ENCODE measurements around the gene TNS3. TPM values are rescaled to one million over a fixed set of nuclear protein-coding genes. Genes with fewer than 3 reads are reported as not detected.
"Not testable (repeated sequence)": the region's sequence is repeated elsewhere in the genome, so short reads cannot be mapped to it uniquely, and the experiment has no call there.

The TNS3 gene
- total RNA-seq, 1 donor from 2014 or later: 452 TPM

- DNase-seq (ENCODE audit: low spot score in 2 of 2, unreplicated experiment in 2 of 2): no peak
- H3K4me3 Mint-ChIP-seq: no peak overlapping the region
- TF ChIP-seq CTCF (IDR thresholded peaks at IDR 0.05; ENCODE audit: unreplicated experiment): no peak
- H3K27me3 Mint-ChIP-seq (ENCODE audit: low read depth): no peaks in the 10 kb centered on the region
- no peak overlapping the region for H3K27ac Mint-ChIP-seq
- H3K36me3 Mint-ChIP-seq: peaks cover 16% of the 10 kb centered on the region
- peaks cover 4% of the 10 kb centered on the region for H3K4me1 Mint-ChIP-seq
- H3K9me3 Mint-ChIP-seq: peaks cover 17% of the 10 kb centered on the region
Observed at GRCh38 chr7:47264021-47264651, 317.8 kb downstream of the TNS3 start.

DNA sequence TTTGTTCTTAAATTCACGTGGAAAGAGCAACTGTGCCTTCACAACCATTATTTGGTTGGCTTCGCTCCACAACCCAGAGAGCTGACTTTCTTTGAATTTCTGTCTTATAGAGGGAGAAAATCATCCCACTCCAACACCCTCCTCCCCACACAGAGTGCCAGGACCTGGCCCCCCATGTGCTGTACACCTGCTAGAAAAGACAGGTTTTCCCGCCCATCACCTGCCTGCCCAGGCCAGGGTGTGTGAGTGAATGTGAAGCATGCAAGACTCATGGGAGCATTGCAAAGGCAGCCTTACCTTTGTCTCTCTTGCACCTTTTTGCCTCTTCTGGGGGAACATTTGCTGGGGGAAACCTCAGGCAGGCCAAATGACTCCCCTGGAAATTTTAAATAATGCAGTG is 319.0 kb downstream of the TNS3 start:
- H3K9me3 Mint-ChIP-seq: peaks cover 10% of the 10 kb centered on the region
- no peak overlapping the region for H3K4me3 Mint-ChIP-seq
- TF ChIP-seq CTCF (IDR thresholded peaks at IDR 0.05; ENCODE audit: unreplicated experiment): no peak
- H3K27ac Mint-ChIP-seq: no peak overlapping the region
- DNase-seq (ENCODE audit: low spot score in 2 of 2, unreplicated experiment in 2 of 2): no peak
- peaks cover 4% of the 10 kb centered on the region for H3K4me1 Mint-ChIP-seq
- peaks cover 9% of the 10 kb centered on the region for H3K36me3 Mint-ChIP-seq
- H3K27me3 Mint-ChIP-seq (ENCODE audit: low read depth): no peaks in the 10 kb centered on the region

DNA sequence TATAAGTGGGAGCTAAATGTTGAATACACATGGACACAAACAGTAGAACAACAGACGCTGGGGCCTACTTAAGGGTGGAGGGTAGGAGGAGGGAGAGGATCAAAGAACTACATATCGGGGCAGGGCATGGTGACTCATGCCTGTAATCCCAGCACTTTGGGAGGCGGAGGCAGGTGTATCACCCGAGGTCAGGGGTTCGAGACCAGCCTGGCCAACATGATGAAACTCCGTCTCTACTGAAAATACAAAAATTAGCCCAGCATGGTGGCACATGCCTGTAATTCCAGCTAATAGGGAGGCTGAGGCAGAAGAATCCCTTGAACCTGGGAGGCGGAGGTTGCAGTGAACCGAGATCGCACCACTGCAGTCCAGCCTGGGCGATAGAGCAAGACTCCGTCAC is 319.8 kb downstream of the TNS3 start:
- H3K9me3 Mint-ChIP-seq; DNase-seq (ENCODE audit: low spot score in 2 of 2, unreplicated experiment in 2 of 2); H3K4me3 Mint-ChIP-seq; H3K4me1 Mint-ChIP-seq; H3K27me3 Mint-ChIP-seq (ENCODE audit: low read depth); H3K36me3 Mint-ChIP-seq; H3K27ac Mint-ChIP-seq: not testable (repeated sequence)

DNA sequence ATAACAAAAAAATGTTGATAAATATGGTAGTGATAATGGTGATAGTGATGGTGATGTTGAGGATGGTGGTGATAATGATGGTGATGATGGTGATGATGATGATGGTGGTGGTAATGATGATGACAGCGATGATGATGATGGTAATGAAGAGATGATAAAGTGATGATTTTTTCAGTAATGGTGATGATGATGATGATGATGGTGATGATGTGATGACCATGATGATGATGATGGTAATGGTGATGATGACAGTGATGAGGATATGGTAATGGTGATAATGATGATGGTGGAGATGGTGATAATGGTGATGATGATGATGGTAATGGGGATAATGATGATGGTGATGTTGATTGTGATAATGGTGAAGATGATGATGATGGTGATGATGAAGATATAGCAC is 321.6 kb downstream of the TNS3 start:
- Mint-ChIP-seq H3K4me1 (peaks cover 4% of the 10 kb centered on the region), H3K27ac (no peak overlapping the region), H3K4me3 (no peak overlapping the region), H3K27me3 (ENCODE audit: low read depth) (no peaks in the 10 kb centered on the region), H3K36me3 (peaks cover 8% of the 10 kb centered on the region), H3K9me3 (peaks cover 7% of the 10 kb centered on the region)
- DNase-seq (ENCODE audit: low spot score in 2 of 2, unreplicated experiment in 2 of 2): no peak
- TF ChIP-seq CTCF (IDR thresholded peaks at IDR 0.05; ENCODE audit: unreplicated experiment): no peak

DNA sequence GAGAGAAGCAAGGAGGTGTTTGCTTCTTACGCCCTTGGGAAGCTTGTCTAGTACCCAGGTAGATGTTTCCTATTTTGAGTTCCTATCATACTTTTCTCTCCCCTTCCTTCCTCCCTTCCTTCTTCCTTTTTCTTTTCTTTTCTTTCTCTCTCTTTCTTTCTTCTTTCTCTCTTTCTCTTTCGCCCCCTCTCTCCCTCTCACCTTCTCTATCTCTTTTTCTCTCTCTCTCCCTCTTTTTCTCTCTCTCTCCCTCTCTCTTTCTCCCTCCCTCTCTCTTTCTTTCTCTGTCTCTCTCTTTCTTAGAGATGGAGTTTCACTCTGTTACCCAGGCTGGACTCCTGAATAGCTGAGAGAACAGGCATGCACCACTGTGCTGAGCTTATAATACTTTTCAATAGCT is 322.2 kb downstream of the TNS3 start:
- H3K4me3 Mint-ChIP-seq: no peak overlapping the region
- H3K4me1 Mint-ChIP-seq: peaks cover 5% of the 10 kb centered on the region
- no peak for DNase-seq (ENCODE audit: low spot score in 2 of 2, unreplicated experiment in 2 of 2)
- no peak overlapping the region for H3K27ac Mint-ChIP-seq
- H3K9me3 Mint-ChIP-seq: peaks cover 7% of the 10 kb centered on the region
- TF ChIP-seq CTCF (IDR thresholded peaks at IDR 0.05; ENCODE audit: unreplicated experiment): no peak
- H3K36me3 Mint-ChIP-seq: peaks cover 8% of the 10 kb centered on the region
- no peaks in the 10 kb centered on the region for H3K27me3 Mint-ChIP-seq (ENCODE audit: low read depth)

GRCh38 chr7:47258798-47259197 is 323.1 kb downstream of the TNS3 start:
- Mint-ChIP-seq H3K27ac (no peak overlapping the region), H3K9me3 (peaks cover 7% of the 10 kb centered on the region), H3K36me3 (peaks cover 8% of the 10 kb centered on the region), H3K4me1 (peaks cover 8% of the 10 kb centered on the region), H3K27me3 (ENCODE audit: low read depth) (no peaks in the 10 kb centered on the region), H3K4me3 (no peak overlapping the region)
- TF ChIP-seq CTCF (IDR thresholded peaks at IDR 0.05; ENCODE audit: unreplicated experiment): no peak
- no peak for DNase-seq (ENCODE audit: low spot score in 2 of 2, unreplicated experiment in 2 of 2)

Data from mesothelial cell of epicardium (in vitro differentiated cells).